Stomach (tissue), 4 donors: ENCODE measurements around the gene TLCD3A.

Source experiments
- CTCF ChIP-seq, 7 experiments: fragments of 450-650 bp in 4 of 7; fragments of 200-600 bp in 3 of 7; sonication (generic) in 3 of 7; IDR thresholded peaks; one replicate each; pipeline ENCODE4 v1.5.1; 2016 to 2019; ENCODE audit warnings: antibody characterized with exemption in 7 of 7, control low read depth in 2 of 7, mild to moderate bottlenecking in 1 of 7
- POLR2A ChIP-seq, 4 donors: fragments of 450-650 bp; IDR thresholded peaks; one replicate each; pipeline ENCODE4 v1.6.1; 2016; ENCODE audit warnings: antibody characterized with exemption in 4 of 4, control low read depth in 2 of 4, mild to moderate bottlenecking in 1 of 4, moderate library complexity in 1 of 4

- TF ChIP-seq CTCF (IDR thresholded peaks at IDR 0.05) (no peak), POLR2A (IDR thresholded peaks at IDR 0.05) (no peak)
Measured at GRCh38 chr17:721540-721937, 10.9 kb upstream of the TLCD3A start.
